ENCODE results near the gene LRRC18. TPM values are rescaled to one million over a fixed set of nuclear protein-coding genes. Genes with fewer than 3 reads are reported as not detected.

Gene LRRC18
- total and polyA plus RNA-seq, 9 of the 15 experiments (the other 6 are each of a cell fraction or from before 2014, with no cell fraction given): not detected

GRCh38 chr10:48934672-48935501, 4.8 kb downstream of the LRRC18 start:
- ATAC-seq: no peak
- no TSS peak for BruUV-seq (replicated peaks)
- no peak for FAIRE-seq
- ChIA-PET CTCF (ENCODE audit: low intra/inter-chr PET ratio) (no interaction called here), POLR2A (interaction anchor here (0.6 to 0.7 kb wide), 2 partner anchors 105 to 879 kb away, joined by 3 read pairs; no protein-coding TSS in a partner anchor)
- Histone ChIP-seq H4K20me1 (replicated peaks; ENCODE audit: control insufficient read depth, insufficient read depth, low read length) (no peaks in the 10 kb centered on the region), H3K9me3 (replicated peaks; ENCODE audit: control insufficient read depth, insufficient read depth, low read depth, low read length) (no peaks in the 10 kb centered on the region), H3K9ac (ENCODE audit: insufficient read depth in 1 of 2, low read depth in 2 of 2, low read length in 2 of 2) (no peak overlapping the region), H3K4me1 (replicated peaks in 1 of 2; ENCODE audit: control insufficient read depth in 2 of 2, insufficient read depth in 2 of 2, low read length in 2 of 2) (no peaks in the 10 kb centered on the region; a peak in 1 of 5 replicates), H3K79me2 (ENCODE audit: control insufficient read depth, insufficient read depth, low read length) (no peaks in the 10 kb centered on the region), H3K4me3 (no peak overlapping the region), H3K27ac (ENCODE audit: extremely low read depth, low read depth, low read length) (no peak overlapping the region), H3K27me3 (ENCODE audit: control insufficient read depth in 2 of 2, insufficient read depth in 2 of 2, low read length in 2 of 2) (peaks cover 29 to 65% of the 10 kb centered on the region in 2 experiments), H2AFZ (ENCODE audit: low read depth, low read length) (no peak overlapping the region), H3K4me2 (ENCODE audit: insufficient read depth, low read length) (no peak overlapping the region), H3K9me1 (ENCODE audit: control insufficient read depth, insufficient read depth, low read length) (no peaks in the 10 kb centered on the region), H3K36me3 (ENCODE audit: control insufficient read depth, insufficient read depth, low read length) (no peaks in the 10 kb centered on the region)
- in situ Hi-C loops (cut with MboI) (no loop called here), intact Hi-C loops (cut with micrococcal nuclease) (no loop called here)
- DNase-seq (ENCODE audit: extremely low read depth in 1 of 4, low spot score in 3 of 4): no peak
- TF ChIP-seq GTF3C2 (IDR thresholded peaks at IDR 0.05; ENCODE audit: borderline replicate concordance, extremely low read depth, insufficient read length) (no peak), PRDM10 (IDR thresholded peaks at IDR 0.05; ENCODE audit: partially characterized antibody) (peak; percentile 25)
- WGBS (ENCODE audit: insufficient coverage, low coverage, missing lambda C conversion rate): 2% methylated on average over 18 of the region's 18 CpGs

Measured in K562 (cell line).